Measurements from ENCODE around the gene GLT6D1.

Gene GLT6D1

DNA sequence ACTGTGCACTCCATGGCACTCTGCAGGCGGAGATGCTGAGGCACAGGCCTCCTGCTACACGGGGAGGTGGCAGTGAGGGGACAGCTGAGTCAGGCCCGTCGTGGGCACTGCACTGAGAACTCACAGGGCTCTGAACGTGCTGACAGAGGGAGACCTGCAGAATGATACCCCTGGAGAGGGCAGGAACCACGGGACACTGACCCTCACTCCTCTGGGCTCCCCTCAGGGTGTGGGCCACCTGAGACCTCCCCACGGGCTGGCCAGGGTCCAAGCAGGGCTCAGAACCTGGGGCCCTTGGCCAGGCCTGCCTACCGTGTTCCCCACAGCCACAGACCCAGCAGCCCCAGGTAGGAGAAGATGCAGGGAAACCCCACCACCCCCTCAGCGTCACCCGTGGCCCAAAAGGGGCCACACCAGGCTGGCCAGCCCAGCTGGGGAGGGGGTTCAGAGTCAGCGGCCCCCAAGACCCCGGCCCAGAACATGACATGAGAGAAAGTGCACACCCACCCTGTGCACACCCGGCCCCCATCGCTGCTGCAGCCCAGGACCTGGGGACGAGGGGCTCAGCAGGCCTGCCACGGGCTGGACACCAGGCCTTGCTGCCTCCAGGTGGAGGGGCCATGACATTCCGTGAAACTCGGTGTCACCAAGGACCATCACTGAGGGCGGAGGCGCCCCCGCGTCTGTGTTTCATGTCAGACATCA lies 30.9 kb downstream of the GLT6D1 start:
- no peak for DNase-seq (ENCODE audit: low read depth)

DNA sequence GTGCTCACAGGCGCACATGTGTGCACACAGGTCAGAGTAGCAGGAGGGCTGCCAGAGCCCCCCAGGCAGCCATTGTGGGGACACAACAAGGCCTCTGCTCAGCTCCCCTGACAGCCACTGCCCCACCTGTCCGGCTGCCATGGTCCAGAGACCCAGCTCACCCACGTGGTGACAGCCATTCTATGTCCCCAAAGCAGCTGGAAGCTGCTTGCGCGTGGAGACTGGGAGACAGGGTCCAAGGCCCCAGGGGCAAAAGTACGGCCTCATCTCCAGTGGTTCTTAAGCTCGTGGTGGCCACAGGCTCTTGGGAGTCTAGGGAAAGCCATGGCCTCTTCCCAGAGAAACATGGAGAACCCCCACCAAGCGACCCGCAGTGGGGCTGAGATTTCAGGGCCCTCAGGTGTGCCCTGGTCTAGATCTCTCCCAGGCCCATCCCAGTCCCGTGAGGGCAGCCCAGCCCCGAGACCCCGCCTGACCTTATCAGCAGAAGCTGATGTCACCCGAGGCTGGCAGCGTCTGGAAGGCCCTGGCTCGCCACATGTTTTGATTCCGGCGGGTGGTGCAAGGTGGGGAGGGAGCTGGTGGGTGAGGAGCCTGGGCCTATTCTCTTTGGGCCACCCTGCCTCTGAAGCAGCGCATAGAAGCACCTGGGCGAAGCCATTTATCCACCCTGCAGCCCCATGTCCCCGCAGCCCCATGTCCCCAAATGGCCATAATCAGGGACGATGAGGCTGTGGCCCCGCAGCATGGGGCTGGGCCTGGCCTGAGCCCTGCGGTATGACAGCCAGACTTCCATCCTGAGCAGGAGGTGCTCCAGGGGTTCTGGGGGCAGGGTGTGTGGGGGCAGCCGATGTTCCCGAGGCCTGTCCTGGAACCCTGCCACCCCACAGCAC lies 31.7 kb downstream of the GLT6D1 start:
- DNase-seq (ENCODE audit: low read depth): no peak

DNA sequence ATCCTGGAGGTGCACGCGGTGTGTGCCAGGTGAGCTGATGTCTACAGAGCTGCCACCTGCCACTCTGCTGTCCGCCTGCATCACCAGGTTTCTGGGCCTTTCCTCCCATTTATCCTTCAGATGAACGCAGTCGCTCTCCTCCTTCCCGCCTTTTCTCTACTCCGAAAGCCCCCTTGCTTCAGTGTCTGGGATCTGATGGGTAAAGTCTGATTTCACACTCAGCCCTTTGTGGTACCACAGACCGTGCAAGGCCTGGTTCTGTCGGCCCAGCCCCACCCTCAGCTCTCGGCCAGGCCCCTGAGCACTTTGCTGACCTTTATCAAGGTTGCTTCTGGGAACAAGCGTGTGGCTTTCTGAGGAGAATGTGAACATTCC lies 32.5 kb downstream of the GLT6D1 start:
- DNase-seq (ENCODE audit: low read depth): no peak

DNA sequence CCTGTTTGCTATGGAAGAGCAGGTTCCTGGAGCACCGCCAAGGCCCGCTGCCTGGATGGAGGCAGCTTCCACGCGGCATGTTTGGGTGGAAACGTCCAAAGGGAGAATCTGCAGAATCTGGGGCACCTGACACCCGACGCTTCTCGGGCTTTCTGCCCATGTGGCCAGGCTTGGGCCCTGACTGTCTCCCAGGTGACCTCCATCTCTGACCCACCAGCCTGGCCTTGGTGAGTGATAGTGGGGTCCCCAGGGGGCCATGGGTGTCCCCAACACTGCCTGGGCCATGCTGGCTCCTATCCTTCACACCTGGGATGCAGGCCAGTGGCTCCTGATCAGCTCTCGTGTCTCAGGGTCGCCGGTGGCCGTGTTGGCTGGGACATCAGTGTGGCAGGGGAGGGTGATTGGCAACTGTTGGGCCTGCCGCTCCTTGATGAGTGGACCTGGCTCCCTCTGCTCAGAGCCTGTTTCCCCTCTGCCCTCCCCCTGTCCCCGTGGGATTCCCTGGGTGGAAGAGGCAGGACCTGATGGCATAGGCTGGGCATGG lies 34.0 kb downstream of the GLT6D1 start:
- DNase-seq (ENCODE audit: low read depth): no peak

DNA sequence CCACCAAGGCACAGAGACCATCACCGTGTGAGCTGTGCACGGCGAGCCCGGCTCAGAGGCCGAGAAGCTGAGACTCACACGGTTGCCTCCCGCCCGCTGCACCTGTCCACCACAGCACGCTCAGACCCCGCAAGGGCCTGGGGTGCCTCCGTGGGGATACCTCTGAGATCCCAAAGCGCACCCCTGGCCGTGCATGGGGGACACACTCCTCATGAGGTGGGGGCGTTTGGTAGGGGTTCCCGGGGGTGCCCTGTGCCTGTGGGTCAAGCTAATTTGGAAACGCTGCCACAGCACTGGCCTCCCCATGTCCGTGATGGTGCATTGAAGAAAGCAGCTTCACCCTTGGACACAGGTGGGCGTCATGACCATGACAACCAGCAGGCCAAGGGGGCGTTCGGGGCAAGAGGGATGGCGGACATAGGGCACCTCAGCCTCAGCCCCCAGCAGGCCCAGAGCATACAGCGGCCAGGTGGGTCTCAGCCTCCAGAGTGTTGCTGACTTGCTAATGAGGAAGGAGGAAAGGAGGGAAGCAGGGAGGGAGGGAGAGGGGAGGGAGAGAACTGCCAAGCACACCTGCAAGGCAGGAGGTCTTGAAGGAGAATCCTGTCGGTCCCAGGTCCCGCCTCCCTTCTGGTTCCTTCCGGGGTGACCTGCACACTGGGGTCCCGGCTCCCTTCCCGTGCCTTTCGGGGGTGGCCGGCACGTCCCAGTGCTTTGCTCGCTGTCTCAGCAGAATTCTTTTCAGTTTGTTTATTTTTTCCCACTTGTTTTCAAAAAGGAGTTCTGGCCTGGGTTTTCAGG lies 34.7 kb downstream of the GLT6D1 start:
- no peak for DNase-seq (ENCODE audit: low read depth)

DNA sequence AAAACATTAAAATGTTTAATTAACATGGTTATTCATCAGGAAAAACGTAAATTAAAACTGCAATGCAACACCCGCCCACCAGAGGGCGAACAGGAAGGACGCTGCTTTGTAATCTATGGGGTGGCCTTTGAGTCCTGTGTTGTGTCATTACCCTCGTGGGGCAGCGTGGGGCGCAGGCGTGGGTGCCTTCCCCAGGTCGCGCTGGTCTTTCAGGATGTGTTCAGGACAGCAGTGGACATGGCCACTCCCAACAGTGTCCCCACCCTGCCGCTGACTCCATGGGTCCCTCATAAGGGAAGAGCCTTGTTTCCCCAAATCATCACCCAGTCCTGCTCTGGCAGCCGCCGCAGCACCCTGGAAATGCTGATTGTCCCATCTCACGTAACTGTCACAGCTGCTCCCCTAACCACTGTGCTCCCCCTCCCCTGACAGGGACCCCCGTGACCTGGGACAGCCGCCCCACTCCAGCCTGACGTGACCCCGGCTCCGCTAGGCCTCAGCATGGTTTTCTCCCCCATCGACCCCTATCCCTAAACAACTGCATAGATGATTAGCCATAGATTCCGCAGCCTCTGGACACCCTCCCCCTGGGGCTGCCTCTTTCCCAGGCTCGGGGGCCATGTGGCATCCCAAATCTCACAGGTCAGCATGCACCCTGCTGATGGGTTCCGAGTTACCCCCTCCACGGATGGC lies 36.4 kb downstream of the GLT6D1 start:
- peak; percentile 34 for DNase-seq (ENCODE audit: low read depth)

DNA sequence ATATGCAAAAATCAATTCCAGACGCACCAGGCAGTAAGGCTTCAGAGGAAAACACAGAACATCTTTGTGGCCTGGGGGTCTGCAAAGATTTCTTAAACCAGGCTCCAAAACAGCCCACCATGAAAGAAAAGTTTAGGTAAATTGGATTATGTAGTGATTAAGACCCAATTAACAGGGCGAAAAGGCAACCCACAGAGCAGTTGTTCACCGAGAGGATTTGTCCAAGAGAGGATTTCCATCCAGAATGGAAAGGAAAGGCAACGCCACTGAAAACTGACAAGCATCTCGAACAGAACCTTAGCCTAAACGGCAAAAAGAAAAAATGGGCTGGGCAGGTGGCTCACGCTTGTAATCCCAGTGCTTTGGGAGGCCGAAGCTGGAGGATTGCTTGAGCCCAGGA lies 37.4 kb downstream of the GLT6D1 start:
- DNase-seq (ENCODE audit: low read depth): no peak

DNA sequence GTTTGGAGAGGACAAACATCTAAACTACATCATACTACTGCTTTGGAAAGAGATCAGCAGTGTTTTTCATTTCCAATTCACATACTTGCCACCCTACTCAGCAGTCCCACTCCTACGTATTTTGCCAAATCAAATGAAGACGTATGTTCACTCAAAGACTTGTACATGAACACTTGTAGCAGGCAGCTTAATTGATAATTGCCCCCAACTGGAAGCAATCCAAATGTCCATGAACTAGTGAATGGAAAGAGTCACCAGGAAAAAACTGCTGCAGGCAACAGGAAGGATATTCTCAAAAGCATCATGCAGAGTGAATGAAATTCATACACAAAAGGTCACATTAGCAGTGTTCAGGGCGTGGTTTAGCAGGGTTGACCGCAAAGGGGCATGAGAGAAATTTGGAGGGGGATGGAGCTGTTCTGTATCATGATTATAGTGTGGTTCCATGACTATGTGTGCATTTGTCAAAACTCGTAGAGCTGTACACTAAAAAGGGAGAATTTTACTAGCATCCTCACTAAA lies 39.0 kb downstream of the GLT6D1 start:
- DNase-seq (ENCODE audit: low read depth): no peak

DNA sequence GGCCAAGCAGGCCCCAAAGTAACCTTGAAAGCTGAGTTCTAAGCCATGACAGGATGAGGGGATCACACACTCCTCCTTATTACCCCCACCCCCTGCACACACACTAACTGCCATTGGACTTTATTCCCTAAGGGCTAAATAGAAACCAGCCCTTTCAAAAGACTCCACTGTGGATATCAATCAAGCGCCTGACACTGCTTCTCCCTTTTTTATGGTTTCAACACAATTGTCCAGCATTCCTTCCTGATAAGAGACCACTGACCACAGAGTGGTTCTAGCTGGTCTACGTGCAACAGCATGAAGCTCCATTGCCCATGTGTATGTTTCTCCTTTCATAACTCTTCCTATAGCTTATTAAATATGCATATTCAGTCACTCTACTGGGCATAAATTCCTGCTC lies 43.1 kb downstream of the GLT6D1 start:
- no peak for DNase-seq (ENCODE audit: low read depth)

DNA sequence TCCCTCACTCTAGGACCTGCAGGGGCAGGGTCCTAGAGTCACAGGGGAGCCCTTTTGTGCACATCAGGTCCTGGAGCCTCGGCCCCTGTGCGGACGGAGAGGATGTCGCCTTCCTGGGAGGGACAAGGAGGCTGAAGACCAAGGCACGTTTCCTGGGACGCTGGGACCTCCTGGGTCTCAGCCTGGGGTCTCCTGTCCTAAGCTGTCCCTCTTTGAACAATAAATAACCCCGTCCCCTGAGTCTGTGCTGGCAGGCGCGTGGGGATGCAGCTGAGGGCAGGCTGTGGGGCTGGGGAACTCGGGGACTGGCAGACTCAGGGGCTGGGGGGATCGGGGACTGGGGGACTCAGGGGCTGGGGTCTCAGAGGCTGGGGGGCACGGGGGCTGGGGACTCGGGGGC lies 46.7 kb downstream of the GLT6D1 start:
- DNase-seq (ENCODE audit: low read depth): no peak

DNA sequence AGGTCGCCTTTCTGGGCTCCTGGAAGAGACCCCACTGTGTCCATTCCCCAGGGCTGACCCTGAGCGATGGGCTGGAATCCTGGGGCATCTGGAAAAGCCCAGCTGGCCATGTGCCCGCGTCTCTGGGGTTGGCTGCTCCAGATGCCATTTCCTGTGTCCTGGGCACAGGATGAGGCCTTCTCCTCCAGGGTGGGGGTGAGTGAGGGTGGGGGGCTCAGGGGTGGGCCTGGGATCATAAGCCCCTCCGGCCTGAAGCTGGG lies 47.1 kb downstream of the GLT6D1 start:
- no peak for DNase-seq (ENCODE audit: low read depth)

DNA sequence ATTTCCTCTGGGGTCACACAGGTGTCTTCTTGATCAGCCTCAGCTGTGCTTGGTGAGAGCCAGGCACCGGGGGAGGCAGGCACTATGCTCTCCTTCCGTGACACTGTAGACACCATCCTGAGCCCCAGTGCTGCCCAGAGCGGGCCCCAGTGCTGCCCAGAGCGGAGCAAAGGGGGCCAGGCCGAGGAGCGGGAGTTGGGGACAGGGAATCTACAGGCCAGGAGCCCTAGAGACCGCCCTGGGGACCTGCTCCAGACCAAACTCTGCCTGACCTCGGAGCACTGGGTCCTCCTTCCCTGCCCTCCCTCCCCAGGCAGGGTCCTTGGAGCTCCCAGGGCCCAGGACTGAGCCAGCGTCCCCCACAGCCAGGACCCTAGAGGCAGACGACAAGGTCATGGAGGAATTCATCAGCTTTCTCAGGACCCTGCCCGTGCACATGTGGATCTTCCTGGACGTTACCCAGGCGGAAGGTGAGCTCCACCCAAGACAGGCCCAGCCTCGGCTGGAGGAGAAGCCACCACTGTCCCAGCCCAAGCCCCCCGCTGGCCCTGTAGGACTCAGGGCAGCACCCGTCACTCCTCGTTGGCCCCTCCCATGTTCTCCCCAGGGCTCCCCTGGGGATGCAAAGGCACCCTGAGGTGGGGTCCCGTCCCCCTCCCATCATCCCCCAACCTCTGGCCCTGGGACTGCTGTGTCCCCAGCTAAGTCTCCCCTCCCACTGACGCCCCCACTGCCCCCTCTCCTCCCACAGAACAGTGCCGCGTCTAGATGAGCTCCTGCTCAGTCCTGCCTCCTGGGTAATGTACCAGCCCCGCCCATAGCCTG lies 47.6 kb downstream of the GLT6D1 start:
- no peak for DNase-seq (ENCODE audit: low read depth)

DNA sequence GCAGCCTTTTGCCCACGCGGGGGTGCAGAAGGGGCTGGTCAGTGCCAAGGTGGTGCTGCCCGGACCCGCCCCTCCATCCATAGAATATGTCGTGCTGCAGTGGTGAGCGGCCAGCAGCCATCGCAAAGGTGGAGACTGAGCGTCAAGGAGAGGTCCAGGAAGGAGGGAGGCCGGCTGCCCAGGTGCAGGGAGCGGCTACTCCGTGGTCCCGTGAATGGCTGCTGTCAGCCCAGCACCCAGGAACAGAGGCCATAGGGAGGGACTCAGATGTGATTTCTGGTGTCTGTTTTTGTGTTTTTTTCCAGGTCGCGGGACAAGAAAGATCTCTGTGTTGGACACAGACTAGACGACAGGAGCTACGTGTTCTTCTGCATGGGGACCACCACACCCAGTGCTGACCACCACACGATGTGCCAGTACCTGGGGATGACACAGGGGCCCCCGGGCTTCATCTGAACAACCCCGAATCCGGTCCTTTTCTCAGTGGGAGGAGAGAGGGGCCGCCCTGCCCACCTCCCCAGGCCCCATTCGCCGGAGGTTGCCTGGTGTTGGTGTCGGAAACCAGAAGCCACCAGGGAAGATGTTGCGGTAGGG lies 48.8 kb downstream of the GLT6D1 start:
- no peak for DNase-seq (ENCODE audit: low read depth)

DNA sequence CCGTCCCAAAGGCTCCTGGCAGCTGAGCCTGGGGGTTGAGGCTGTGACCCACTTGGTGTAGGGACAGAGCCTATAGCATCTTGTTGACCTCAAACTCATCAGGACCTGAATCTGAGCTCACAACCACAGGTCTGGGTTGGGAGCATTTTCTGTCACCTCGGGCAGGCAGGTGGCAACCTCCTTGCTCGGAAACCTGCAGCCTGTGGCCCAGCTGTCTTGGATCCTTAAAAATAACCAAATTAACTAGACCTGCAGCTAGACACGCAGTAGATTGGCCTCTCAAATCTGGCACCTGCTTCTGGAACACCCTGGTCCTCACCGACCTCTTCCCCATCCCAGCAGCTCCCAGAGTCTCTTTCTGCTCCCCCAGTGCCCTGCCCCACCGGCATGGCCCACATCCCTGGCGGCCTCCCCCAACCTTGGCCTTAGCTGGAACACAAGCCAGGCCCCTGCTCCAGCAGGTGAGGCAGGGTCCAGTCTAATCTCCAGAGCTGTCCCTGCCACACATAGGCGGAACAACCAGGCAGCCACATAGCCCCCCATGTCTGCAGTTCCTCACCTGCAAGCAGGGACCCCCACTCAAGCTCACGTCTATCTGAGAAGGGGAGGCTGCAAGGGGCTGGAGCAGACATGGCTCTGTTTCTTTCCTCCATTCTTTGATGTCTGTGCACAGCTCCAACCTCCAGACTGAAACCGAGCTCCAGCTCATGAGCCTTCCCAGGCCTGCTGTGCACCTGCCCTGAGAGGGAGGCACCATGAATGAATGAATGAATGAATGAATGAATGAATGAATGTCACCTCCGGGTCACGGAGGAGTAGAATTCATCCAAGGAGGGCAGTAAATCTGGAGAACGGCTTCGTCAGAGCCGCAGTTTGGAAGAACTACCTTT lies 49.5 kb downstream of the GLT6D1 start:
- DNase-seq (ENCODE audit: low read depth): no peak

DNA sequence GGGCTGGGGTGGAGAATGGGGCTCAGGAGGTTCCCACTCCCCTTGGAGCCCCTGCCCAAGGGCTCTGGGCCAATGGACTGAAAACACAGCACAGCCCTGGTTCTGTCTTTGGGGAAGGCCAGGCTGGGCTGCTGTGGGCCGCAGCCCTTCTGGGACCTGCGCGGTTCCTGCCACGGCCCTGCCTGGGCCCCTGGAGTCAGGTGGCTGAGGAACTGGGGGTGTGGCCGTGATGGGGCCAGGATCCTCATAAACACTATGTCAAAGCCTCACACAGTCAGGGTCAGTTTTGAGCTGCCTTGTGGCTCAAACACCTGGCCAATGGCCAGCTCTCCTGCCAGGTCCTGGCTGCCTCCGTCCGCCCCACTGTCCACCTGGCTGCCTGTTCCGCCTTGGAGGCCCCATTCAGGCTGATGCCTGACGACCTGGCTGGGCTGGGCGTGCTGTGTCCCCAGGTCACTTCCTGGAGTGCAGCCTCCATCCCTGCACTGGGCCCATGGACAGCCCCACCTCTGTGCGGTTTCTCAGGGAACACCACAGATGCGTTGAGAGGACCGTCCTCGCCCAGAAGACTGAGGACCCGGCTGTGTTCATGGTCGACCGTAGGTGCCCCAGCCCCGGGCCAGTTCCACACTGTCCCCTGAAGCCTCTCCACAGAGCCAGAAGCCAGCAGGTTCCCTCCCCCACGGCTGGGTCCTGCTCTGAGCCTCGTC lies 50.3 kb downstream of the GLT6D1 start:
- no peak for DNase-seq (ENCODE audit: low read depth)

DNA sequence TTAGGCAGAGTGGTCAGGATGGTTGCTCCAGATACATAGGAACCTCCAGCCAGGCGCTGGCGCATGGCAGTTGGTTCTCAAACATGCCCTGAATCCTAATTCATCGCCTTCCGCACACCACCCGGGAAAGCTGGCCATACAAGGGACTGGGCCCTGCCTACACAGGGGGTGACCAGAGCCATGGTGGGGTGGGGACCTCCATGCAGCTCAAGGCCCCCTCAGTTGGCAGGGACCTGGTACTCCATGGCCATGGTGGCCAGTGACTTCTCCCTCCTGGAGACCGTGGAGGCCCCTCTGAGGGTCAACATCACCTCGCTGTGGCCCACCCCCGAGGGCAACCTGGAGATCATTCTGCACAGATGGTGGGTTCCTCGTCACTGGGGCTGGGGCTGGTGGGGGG lies 51.0 kb downstream of the GLT6D1 start:
- no peak for DNase-seq (ENCODE audit: low read depth)

DNA sequence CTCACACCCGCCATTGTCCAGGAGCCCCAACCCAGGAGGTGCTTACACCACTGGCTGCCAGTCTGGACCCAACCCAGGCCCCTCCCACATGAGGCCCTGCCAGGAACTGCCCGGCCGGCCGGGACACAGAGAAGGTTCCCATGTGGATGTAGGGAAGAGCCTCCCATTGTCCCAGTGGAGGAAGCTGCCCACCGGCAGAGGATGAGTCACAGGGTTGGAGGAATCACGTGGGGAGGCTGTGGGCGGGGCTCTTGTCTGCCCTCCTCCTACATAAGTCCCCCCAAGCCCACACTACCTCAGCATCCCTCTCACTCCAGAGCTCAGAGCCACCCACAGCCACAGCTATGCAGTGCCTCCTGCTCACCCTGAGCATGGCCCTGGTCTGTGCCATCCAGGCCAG lies 51.7 kb downstream of the GLT6D1 start:
- no peak for DNase-seq (ENCODE audit: low read depth)

DNA sequence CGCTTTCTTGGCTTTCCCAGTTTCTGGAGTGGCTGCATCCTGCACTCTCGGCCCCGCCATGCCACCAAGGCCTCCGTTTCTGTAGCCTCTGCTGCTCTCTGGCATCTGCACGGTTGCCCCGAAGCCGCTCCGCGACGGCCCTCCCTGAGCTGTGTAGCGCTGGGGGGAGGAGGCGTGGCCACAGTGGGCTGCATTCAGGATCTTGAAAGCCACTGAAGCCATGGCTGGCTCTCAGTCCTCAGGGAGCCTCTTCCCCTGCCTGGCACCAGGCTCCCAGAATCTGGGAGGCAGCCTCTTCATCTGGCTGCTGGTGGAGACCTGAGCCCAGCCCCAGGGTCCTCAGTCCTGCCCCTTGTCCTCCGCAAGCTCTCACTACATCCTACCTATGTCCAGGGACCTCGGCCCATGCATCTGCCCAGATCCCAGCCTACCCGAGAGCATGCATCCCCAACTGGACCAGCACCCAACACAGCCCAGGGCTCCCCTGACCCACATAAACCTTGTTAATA lies 52.7 kb downstream of the GLT6D1 start:
- DNase-seq (ENCODE audit: low read depth): no peak

DNA sequence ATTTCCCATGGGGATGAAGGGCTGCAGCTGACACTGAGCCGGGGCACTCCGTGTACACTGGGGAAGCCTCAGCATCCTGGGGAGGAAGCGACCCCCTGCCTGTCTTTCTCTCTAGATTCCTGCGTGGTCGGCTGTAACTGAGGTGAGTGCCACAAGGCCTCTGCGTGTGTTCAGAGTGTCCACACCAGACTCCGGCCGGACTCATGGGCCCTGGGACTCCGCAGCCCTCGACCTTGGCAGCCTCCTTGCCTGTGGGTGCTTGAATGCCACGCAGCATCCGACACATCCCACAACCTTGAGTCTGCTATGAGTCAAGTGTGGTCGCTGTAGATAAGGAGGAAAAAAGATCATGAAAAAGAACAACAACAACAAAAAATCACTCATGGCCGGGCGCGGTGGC lies 54.4 kb downstream of the GLT6D1 start:
- no peak for DNase-seq (ENCODE audit: low read depth)
